Heart left ventricle (tissue), 16 donors: Measurements from ENCODE around the gene NETO2. TPM values are rescaled to one million over a fixed set of nuclear protein-coding genes. Genes with fewer than 3 reads are reported as not detected.
"Not testable (repeated sequence)": the region's sequence is repeated elsewhere in the genome, so short reads cannot be mapped to it uniquely, and the experiment has no call there.

ENCODE experiments used
- ATAC-seq, 4 donors: fragments of 200-7000 bp; cut with Tn5 transposase; one replicate each; pipeline ENCODE4 v1.9.1; 2020 to 2022; ENCODE audit warnings: moderate library complexity in 4 of 4, mild to moderate bottlenecking in 3 of 4, moderate number of reproducible peaks in 1 of 4
- DNase-seq, 5 donors: peaks; one replicate each; pipeline ENCODE4 v3.0.0-alpha.2; 2020
- H3K27ac ChIP-seq, 12 donors: fragments of 200-600 bp; sonication (generic) in 4 of 12; one replicate each; pipeline versions ENCODE4 v1.5.0 to v1.8.0; 2016 to 2022; ENCODE audit warnings: mild to moderate bottlenecking in 2 of 12
- H3K27me3 ChIP-seq, 9 donors: fragments of 200-600 bp; sonication (generic) in 2 of 9; one replicate each; pipeline versions ENCODE4 v1.5.1 to v1.8.0; 2016 to 2022; ENCODE audit warnings: mild to moderate bottlenecking in 3 of 9
- H3K36me3 ChIP-seq, 9 donors: fragments of 200-600 bp; sonication (generic) in 2 of 9; one replicate each; pipeline versions ENCODE4 v1.5.0 to v1.8.0; 2018 to 2022; ENCODE audit warnings: mild to moderate bottlenecking in 2 of 9
- H3K4me1 ChIP-seq, 12 donors: fragments of 200-600 bp; sonication (generic) in 4 of 12; one replicate each; pipeline versions ENCODE4 v1.5.0 to v1.8.0; 2016 to 2022; ENCODE audit warnings: mild to moderate bottlenecking in 3 of 12
- H3K4me3 ChIP-seq, 12 donors: fragments of 200-600 bp; sonication (generic) in 4 of 12; one replicate each; pipeline versions ENCODE4 v1.5.0 to v1.8.0; 2017 to 2022; ENCODE audit warnings: mild to moderate bottlenecking in 9 of 12, moderate library complexity in 4 of 12
- H3K9me3 ChIP-seq, 12 donors: fragments of 200-600 bp; sonication (generic) in 4 of 12; one replicate each; pipeline versions ENCODE4 v1.5.0 to v1.8.0; 2016 to 2022; ENCODE audit warnings: mild to moderate bottlenecking in 1 of 12
- CTCF ChIP-seq, 12 donors: fragments of 200-600 bp; sonication (generic) in 4 of 12; IDR thresholded peaks; one replicate each; pipeline versions ENCODE4 v1.5.0 to v1.8.0; 2018 to 2022; ENCODE audit warnings: antibody characterized with exemption in 12 of 12, mild to moderate bottlenecking in 5 of 12
- POLR2A ChIP-seq, 2 donors: fragments of 450-650 bp; IDR thresholded peaks; one replicate each; pipeline ENCODE4 v1.6.1; 2017; ENCODE audit warnings: antibody characterized with exemption in 2 of 2, mild to moderate bottlenecking in 2 of 2, moderate library complexity in 2 of 2
- WGBS, 4 donors: extraction: QIAGEN DNeasy Blood & Tissue Kit in 2 of 4; methylation state at CpG; one replicate each; pipeline versions ENCODE4 v1.1.5 to v1.1.7; 2013 to 2018; 5-methylcytosine and 5-hydroxymethylcytosine counted together
- intact Hi-C, 10 donors: fragments of 100-400 bp; cut with DNase I; formaldehyde crosslinking; loops; one replicate each; pipeline versions ENCODE4 v1.11.1 to v1.14.2; 2022
- polyA plus RNA-seq, 2 donors: library from polyadenylated mRNA; stranded (reverse); fragments of 200-250 nt; gene quantifications; one replicate each; pipeline ENCODE4 v1.2.3, GENCODE V29; 2013
- total RNA-seq, 9 donors: library from RNA; depleted of rRNA in 2 of 9; stranded (reverse); fragments of >200 nt in 2 of 9; fragmentation: NEBNext Ultra II Directional in 3 of 9; extraction: Animal tissue kit (Norgen Biotek cat#: 25700) in 3 of 9; gene quantifications; one replicate each; pipeline versions ENCODE4 v1.1.0 to v1.2.4, GENCODE V29; 2016 to 2023
- donor health status: ischemic (EF 13 %, LVEDD 7.1; RV severe dilation, severe dysfunction).
- donor health status: healthy with polysubstance abuse.
- donor health status: DM: no; HTN: yes; CAD: no.
- donor health status: DM: no; HTN: no; CAD: no.
- donor health status: ischemic (EF 25% LVEDD 6.9; RV normal size, moderate dysfunction).
- donor health status: ischemic (EF 25% LVEDD 5.7; RV mildly dilated, moderate dysfunction).
- donor health status: healthy.
- donor health status: DM: yes; HTN: yes; CAD: no.
- donor health status: ischemic (EF 35%, LVEDD 5.7; RV mildly dilated, moderate dysfunction).
- donor health status: nonischemic (EF 11% LVEDD 7.7; RV severe dilation, severe dysfunction).
- donor health status: DM: yes; HTN: yes; CAD: no.
- donor health status: PGD.
- donor health status: ischemic (EF 29% LVEDD 5.4; RV normal size, mild dysfunction).
- donor health status: nonischemic (EF 23%, LVEDD 6.1; RV moderate dilation, normal function).

NETO2 gene
- total and polyA plus RNA-seq, 11 donors: 1.0 to 7.8 (median 2.3) TPM

GRCh38 chr16:47058295-47059086 lies 85.3 kb downstream of the NETO2 start:
- ATAC-seq (peak in 3 of 4 donors; percentile 25 to 51 (median 48)), DNase-seq (no peak)
- Histone ChIP-seq H3K27ac (no peak overlapping the region), H3K4me1 (no peaks in the 10 kb centered on the region), H3K4me3 (no peak overlapping the region), H3K9me3 (peaks cover 0 to 3% (median 0%) of the 10 kb centered on the region in 12 donors), H3K27me3 (no peaks in the 10 kb centered on the region), H3K36me3 (no peaks in the 10 kb centered on the region)
- WGBS, 4 donors: 72 to 78% (median 75%) methylated on average over 14 of the region's 14 CpGs
- TF ChIP-seq CTCF (IDR thresholded peaks at IDR 0.05): no peak
- no peak for TF ChIP-seq POLR2A (IDR thresholded peaks at IDR 0.05)
- intact Hi-C loops: no loop called here

GRCh38 chr16:47057630-47057993 lies 86.1 kb downstream of the NETO2 start:
- intact Hi-C loops: no loop called here
- no peak for ATAC-seq
- Histone ChIP-seq H3K9me3 (peaks cover 0 to under 1% (median 0%) of the 10 kb centered on the region in 12 donors), H3K4me1 (no peaks in the 10 kb centered on the region), H3K27ac (no peak overlapping the region), H3K27me3 (no peaks in the 10 kb centered on the region), H3K36me3 (no peaks in the 10 kb centered on the region), H3K4me3 (no peak overlapping the region)
- TF ChIP-seq CTCF (IDR thresholded peaks at IDR 0.05) (no peak), POLR2A (IDR thresholded peaks at IDR 0.05) (no peak)
- WGBS, 4 donors: 60 to 81% (median 78%) methylated on average over 4 to 5 of the region's 5 CpGs
- no peak for DNase-seq

- Histone ChIP-seq H3K27me3 (no peaks in the 10 kb centered on the region), H3K27ac (no peak overlapping the region), H3K36me3 (no peaks in the 10 kb centered on the region), H3K4me1 (no peaks in the 10 kb centered on the region), H3K4me3 (no peak overlapping the region), H3K9me3 (no peaks in the 10 kb centered on the region)
- intact Hi-C loops: no loop called here
- WGBS, 4 donors: 85 to 92% (median 89%) methylated on average over 4 of the region's 4 CpGs
- no peak for DNase-seq
- no peak for TF ChIP-seq CTCF (IDR thresholded peaks at IDR 0.05)
- TF ChIP-seq POLR2A (IDR thresholded peaks at IDR 0.05): no peak
- no peak for ATAC-seq
Measured at GRCh38 chr16:47056688-47057629, 86.8 kb downstream of the NETO2 start.

- H3K4me1 ChIP-seq, ATAC-seq, H3K27ac ChIP-seq, H3K9me3 ChIP-seq, H3K36me3 ChIP-seq, H3K4me3 ChIP-seq, H3K27me3 ChIP-seq, DNase-seq, intact Hi-C loops: not testable (repeated sequence)
- 91 to 96% (median 92%) methylated on average over 14 of the region's 14 CpGs for WGBS, 4 donors
Measured at GRCh38 chr16:47056061-47056460, 87.7 kb downstream of the NETO2 start.
